H1 (cell line): ENCODE data around the gene DPYD. TPM values are rescaled to one million over a fixed set of nuclear protein-coding genes. Genes with fewer than 3 reads are reported as not detected.

Experiments
- CHD7 ChIP-seq: fragments of 300-600 bp; sonication (generic); IDR thresholded peaks from 2 replicates; pipeline ENCODE4 v1.7.1; 2012; ENCODE audit warnings: low read length, moderate library complexity, mild to moderate bottlenecking, inconsistent platforms; ENCODE audit not compliant: insufficient replicate concordance
- SP4 ChIP-seq: IDR thresholded peaks from 2 replicates; pipeline ENCODE4 v1.6.1; 2012; ENCODE audit warnings: low read length, inconsistent platforms
- polyA plus RNA-seq, 7 experiments: library from polyadenylated mRNA; depleted of rRNA in 3 of 7; stranded (reverse) in 5 of 7; unstranded in 2 of 7; fragments of >200 nt in 5 of 7; fragments of 200-250 nt in 2 of 7; gene quantifications; 1 replicate in 5 of 7; 2 replicates in 1 of 7; 4 replicates in 1 of 7; pipeline versions ENCODE4 v1.2.1 to v1.2.3, GENCODE V29; 2011 to 2013; ENCODE audit warnings: missing spikeins in 2 of 7, mixed read lengths in 2 of 7
- total RNA-seq: library from RNA; stranded (reverse); fragmentation: NEBNext Ultra II Directional; extraction: Animal tissue kit (Norgen Biotek cat#: 25700); gene quantifications from 2 replicates; pipeline ENCODE4 v1.2.1, GENCODE V29; 2021

The DPYD gene
- total and polyA plus RNA-seq, 2 of the 8 experiments (the other 6 are each of a cell fraction or from before 2014, with no cell fraction given): 0.29 to 0.73 TPM

DNA sequence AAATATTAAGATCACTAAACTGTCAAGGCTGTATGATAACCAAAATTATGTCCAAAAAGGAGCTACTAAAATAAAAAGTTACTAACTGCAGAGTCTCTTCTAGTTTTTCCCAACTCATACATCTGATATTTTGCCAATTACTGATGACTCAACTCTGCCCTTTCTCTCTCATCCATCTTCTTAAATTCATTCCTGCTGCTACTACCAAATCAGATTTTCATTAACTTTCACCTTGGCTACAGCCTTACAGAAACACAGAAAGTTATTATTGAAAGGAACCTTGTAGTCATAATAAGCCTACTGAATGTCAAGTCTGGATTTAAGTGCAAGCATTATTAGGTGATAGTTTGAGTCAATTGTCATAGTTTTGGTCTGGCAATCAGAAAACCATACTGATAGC is 273.1 kb downstream of the DPYD start (continued):
- TF ChIP-seq CHD7 (no peak), SP4 (no peak)
